Measurements from ENCODE around the gene CASP5.

Gene CASP5

GRCh38 chr11:104967534-104968354 lies 55.2 kb downstream of the CASP5 start:
- DNase-seq (ENCODE audit: low read depth) = no peak

- DNase-seq (ENCODE audit: low read depth) = no peak
Measured at GRCh38 chr11:104965735-104966134, 57.2 kb downstream of the CASP5 start.

DNA sequence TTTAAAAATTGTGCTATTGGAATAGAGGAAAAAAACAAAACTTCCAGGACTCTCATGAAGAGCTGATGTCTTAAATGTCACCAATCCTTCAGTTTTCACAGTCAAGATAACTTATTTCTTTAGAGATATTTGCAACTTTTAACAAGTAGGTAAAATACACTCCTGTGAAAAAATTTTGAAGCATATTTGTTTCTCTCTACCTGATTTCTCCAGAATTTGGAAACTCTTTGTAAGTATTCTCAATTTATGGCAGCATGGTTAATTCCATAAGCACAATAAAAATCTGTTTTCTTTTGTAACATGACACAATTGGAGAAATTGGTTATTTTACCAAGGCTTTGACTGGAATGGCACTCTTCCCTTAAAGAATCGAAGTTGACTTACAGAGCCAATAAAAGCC lies 58.7 kb downstream of the CASP5 start:
- no peak for DNase-seq (ENCODE audit: low read depth)

DNA sequence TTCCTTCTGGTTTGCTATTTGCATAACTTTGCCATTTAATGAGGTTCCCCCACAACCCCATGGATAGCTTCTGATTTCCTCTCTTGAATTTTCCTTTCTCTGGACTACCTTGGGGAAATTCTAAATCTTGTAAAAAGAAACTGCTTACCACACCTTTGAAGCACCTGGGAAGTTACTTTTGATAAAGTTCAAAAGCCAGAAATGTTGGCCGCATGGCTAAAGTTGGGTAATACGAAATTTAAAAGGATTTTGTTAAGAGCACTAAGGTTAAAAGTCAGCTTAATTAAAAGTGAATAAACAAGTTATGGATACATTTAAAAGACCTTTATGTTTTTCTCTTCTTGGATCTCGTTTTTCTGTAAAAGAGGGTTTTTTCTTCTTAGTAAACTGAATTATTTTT lies 60.1 kb downstream of the CASP5 start:
- no peak for DNase-seq (ENCODE audit: low read depth)

GRCh38 chr11:104957280-104957679 lies 65.7 kb downstream of the CASP5 start:
- no peak for DNase-seq (ENCODE audit: low read depth)

- no peak for DNase-seq (ENCODE audit: low read depth)
Measured at GRCh38 chr11:104956528-104956927, 66.4 kb downstream of the CASP5 start.

- DNase-seq (ENCODE audit: low read depth) = peak; percentile 28
Measured at GRCh38 chr11:104946907-104947306, 76.1 kb downstream of the CASP5 start.

All from HS-5 (cell line).